Gastroesophageal sphincter (tissue), 3 donors: ENCODE data around the gene AGR3.

ENCODE experiments used
- EP300 ChIP-seq: sonication (generic); formaldehyde crosslinking; IDR thresholded peaks from one replicate; pipeline ENCODE4 v1.6.1; 2017; ENCODE audit warnings: antibody characterized with exemption, mild to moderate bottlenecking
- POLR2A ChIP-seq, 2 donors: fragments of 450-650 bp; IDR thresholded peaks; one replicate each; pipeline ENCODE4 v1.6.1; 2017; ENCODE audit warnings: antibody characterized with exemption in 2 of 2, mild to moderate bottlenecking in 2 of 2, moderate library complexity in 1 of 2
- TF ChIP-seq, protein P1 (sequence below), 4 experiments: fragments of 200-600 bp in 2 of 4; fragments of 450-650 bp in 2 of 4; sonication (generic) in 1 of 4; IDR thresholded peaks; one replicate each; pipeline ENCODE4 v1.5.1; 2017 to 2019; ENCODE audit warnings: antibody characterized with exemption in 4 of 4, mild to moderate bottlenecking in 2 of 4, moderate library complexity in 2 of 4

DNA sequence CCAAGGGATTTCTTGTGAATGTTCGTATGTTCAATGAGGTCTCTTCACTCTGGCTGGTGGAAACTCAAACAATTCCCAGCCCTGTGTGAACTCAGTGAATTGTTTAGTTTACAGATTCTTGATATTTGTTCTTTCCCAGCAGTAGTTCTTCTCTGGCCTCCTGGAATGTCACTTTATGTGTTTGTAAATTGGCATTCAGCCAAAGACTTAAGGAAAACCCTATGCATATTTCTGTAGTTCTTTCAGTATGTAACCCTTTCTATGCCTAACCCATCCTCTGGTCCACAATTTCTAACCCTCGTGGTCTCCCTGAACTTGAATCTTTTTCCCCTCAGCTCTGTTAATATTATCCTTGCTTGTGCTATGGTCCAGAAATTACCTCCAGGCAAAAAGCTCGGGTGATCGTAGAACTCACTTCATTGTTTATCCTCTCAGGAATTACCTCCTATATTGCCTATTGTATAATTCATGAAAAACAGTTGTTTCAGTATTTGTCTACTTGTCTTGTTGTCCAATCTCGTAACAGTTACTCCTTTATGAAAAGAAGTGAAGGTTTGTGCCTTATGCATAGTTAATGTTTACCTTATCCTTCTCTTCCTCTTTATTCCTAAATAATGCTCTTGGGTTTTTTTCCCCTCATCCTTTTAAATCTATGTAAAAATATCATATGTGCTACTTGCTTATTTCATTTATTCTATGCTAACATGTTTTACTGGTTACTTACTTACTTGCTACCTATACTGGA is 23.7 kb upstream of the AGR3 start:
- TF ChIP-seq, protein P1, sequence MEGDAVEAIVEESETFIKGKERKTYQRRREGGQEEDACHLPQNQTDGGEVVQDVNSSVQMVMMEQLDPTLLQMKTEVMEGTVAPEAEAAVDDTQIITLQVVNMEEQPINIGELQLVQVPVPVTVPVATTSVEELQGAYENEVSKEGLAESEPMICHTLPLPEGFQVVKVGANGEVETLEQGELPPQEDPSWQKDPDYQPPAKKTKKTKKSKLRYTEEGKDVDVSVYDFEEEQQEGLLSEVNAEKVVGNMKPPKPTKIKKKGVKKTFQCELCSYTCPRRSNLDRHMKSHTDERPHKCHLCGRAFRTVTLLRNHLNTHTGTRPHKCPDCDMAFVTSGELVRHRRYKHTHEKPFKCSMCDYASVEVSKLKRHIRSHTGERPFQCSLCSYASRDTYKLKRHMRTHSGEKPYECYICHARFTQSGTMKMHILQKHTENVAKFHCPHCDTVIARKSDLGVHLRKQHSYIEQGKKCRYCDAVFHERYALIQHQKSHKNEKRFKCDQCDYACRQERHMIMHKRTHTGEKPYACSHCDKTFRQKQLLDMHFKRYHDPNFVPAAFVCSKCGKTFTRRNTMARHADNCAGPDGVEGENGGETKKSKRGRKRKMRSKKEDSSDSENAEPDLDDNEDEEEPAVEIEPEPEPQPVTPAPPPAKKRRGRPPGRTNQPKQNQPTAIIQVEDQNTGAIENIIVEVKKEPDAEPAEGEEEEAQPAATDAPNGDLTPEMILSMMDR (IDR thresholded peaks at IDR 0.05) = no peak
- TF ChIP-seq EP300 (no peak), POLR2A (IDR thresholded peaks at IDR 0.05) (no peak)
